ENCODE measurements around the gene RAVER2. TPM values are rescaled to one million over a fixed set of nuclear protein-coding genes. Genes with fewer than 3 reads are reported as not detected.

The RAVER2 gene
- total and polyA plus RNA-seq, 4 donors, result 2.9 to 30.2 (median 6.8) TPM

GRCh38 chr1:64758233-64758632 lies 13.4 kb downstream of the RAVER2 start:
- peaks cover 0 to 15% (median 4%) of the 10 kb centered on the region in 5 donors for H3K4me1 ChIP-seq (ENCODE audit: control insufficient read depth in 5 of 5, insufficient read depth in 5 of 5, low read length in 5 of 5)
- no peaks in the 10 kb centered on the region for H3K27me3 ChIP-seq (ENCODE audit: control insufficient read depth in 3 of 3, insufficient read depth in 3 of 3, low read length in 2 of 3)
- no peak overlapping the region for H3K27ac ChIP-seq (ENCODE audit: low read depth in 1 of 2, low read length in 1 of 2)
- H3K4me3 ChIP-seq, result no peak overlapping the region
- H3K9ac ChIP-seq (ENCODE audit: insufficient read depth in 1 of 2, low read length in 2 of 2), result no peak overlapping the region
- H3K36me3 ChIP-seq (ENCODE audit: control insufficient read depth in 4 of 4, insufficient read depth in 4 of 4, low read length in 4 of 4), result no peaks in the 10 kb centered on the region
- peaks cover 0 to 6% (median 1%) of the 10 kb centered on the region in 4 donors for H3K9me3 ChIP-seq (ENCODE audit: control insufficient read depth in 4 of 4, insufficient read depth in 3 of 4, low read length in 3 of 4)
- no peak for TF ChIP-seq CTCF (IDR thresholded peaks at IDR 0.05; ENCODE audit: control extremely low read depth, extremely low read depth)
- ATAC-seq (ENCODE audit: insufficient read depth, low FRiP score), result no peak
- no peak for DNase-seq
- WGBS, 2 donors, result 96 to 97% methylated on average over 3 of the region's 3 CpGs

DNA sequence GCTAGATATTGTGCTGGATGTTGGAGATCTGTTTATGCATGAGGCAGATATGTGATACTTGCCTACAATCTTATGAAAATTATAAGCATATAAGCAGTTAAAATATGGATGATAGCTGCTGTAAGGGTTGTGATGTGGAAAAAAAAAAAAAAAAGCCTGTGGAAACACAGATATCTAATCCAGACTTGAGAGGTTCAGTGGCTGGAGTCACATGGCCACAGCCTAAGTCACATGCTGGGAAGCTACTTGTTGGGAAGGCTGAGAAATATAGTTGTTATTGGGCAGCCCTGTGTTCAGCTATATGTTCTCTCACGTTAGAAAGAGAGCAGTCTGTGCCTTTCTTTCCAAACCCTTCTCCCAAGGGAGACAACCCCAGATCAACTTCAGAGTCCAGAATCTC lies 15.1 kb downstream of the RAVER2 start:
- peaks cover 0 to 11% (median 4%) of the 10 kb centered on the region in 5 donors for H3K4me1 ChIP-seq (ENCODE audit: control insufficient read depth in 5 of 5, insufficient read depth in 5 of 5, low read length in 5 of 5)
- no peak for DNase-seq
- no peak for ATAC-seq (ENCODE audit: insufficient read depth, low FRiP score)
- WGBS, 2 donors, result 90 to 91% methylated on average over 1 of the region's 1 CpG
- no peak for TF ChIP-seq CTCF (IDR thresholded peaks at IDR 0.05; ENCODE audit: control extremely low read depth, extremely low read depth)
- H3K36me3 ChIP-seq (ENCODE audit: control insufficient read depth in 4 of 4, insufficient read depth in 4 of 4, low read length in 4 of 4), result no peaks in the 10 kb centered on the region
- H3K9ac ChIP-seq (ENCODE audit: insufficient read depth in 1 of 2, low read length in 2 of 2), result no peak overlapping the region
- H3K4me3 ChIP-seq, result no peak overlapping the region
- H3K27ac ChIP-seq (ENCODE audit: low read depth in 1 of 2, low read length in 1 of 2), result no peak overlapping the region
- no peaks in the 10 kb centered on the region for H3K27me3 ChIP-seq (ENCODE audit: control insufficient read depth in 3 of 3, insufficient read depth in 3 of 3, low read length in 2 of 3)
- H3K9me3 ChIP-seq (ENCODE audit: control insufficient read depth in 4 of 4, insufficient read depth in 3 of 4, low read length in 3 of 4), result peaks cover 0 to 6% (median 1%) of the 10 kb centered on the region in 4 donors

DNA sequence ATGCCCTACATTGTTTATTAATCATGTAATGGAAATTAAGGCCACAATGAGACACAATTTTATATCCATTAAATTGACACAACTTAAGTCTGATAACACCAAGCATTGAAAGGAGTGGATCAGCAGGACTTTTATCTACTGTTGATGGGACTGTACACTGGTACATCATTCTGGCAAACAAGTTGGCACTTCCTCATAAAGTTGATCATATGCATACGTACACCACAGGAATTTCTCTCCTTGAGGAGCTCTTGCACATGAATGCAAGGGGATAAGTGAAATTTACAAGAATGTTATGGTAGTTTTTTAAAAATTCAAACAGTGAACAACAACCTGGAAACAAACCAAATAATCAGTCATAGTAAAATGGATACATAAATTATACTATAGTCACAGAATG lies 20.1 kb downstream of the RAVER2 start:
- ATAC-seq (ENCODE audit: insufficient read depth, low FRiP score), result no peak
- Histone ChIP-seq H3K27me3 (ENCODE audit: control insufficient read depth in 3 of 3, insufficient read depth in 3 of 3, low read length in 2 of 3) (no peaks in the 10 kb centered on the region), H3K4me1 (ENCODE audit: control insufficient read depth in 5 of 5, insufficient read depth in 5 of 5, low read length in 5 of 5) (no peaks in the 10 kb centered on the region), H3K4me3 (no peak overlapping the region), H3K9ac (ENCODE audit: insufficient read depth in 1 of 2, low read length in 2 of 2) (no peak overlapping the region), H3K9me3 (ENCODE audit: control insufficient read depth in 4 of 4, insufficient read depth in 3 of 4, low read length in 3 of 4) (no peaks in the 10 kb centered on the region), H3K36me3 (ENCODE audit: control insufficient read depth in 4 of 4, insufficient read depth in 4 of 4, low read length in 4 of 4) (peaks cover 0 to 4% (median 2%) of the 10 kb centered on the region in 4 donors), H3K27ac (ENCODE audit: low read depth in 1 of 2, low read length in 1 of 2) (no peak overlapping the region)
- WGBS, 2 donors, result 55 to 79% methylated on average over 1 of the region's 1 CpG
- TF ChIP-seq CTCF (IDR thresholded peaks at IDR 0.05; ENCODE audit: control extremely low read depth, extremely low read depth), result no peak
- DNase-seq, result no peak

DNA sequence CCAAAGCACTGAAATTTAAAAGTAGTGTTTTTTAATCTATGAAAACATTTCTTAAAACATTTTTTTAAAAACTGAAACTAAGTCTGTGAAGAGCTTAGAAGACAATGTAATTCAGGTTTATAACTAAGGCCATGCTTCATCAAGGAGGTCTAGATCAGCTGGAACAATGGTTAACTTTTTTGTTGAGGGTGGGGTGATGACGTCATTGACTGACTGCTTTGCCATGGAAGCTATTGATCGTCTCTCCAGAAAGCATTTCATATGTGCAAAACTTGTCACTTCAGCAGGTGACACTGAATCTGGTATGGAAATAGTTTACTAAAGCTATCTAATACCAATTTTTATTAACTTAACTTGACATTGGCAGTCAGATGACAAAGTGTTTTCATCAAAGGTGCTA lies 21.0 kb downstream of the RAVER2 start:
- no peak overlapping the region for H3K27ac ChIP-seq (ENCODE audit: low read depth in 1 of 2, low read length in 1 of 2)
- ATAC-seq (ENCODE audit: insufficient read depth, low FRiP score) (no peak), DNase-seq (no peak)
- no peaks in the 10 kb centered on the region for H3K27me3 ChIP-seq (ENCODE audit: control insufficient read depth in 3 of 3, insufficient read depth in 3 of 3, low read length in 2 of 3)
- no peak for TF ChIP-seq CTCF (IDR thresholded peaks at IDR 0.05; ENCODE audit: control extremely low read depth, extremely low read depth)
- H3K36me3 ChIP-seq (ENCODE audit: control insufficient read depth in 4 of 4, insufficient read depth in 4 of 4, low read length in 4 of 4), result peaks cover 0 to 10% (median 6%) of the 10 kb centered on the region in 4 donors
- no peaks in the 10 kb centered on the region for H3K4me1 ChIP-seq (ENCODE audit: control insufficient read depth in 5 of 5, insufficient read depth in 5 of 5, low read length in 5 of 5)
- WGBS, 2 donors, result 70 to 71% methylated on average over 2 of the region's 2 CpGs
- H3K9me3 ChIP-seq (ENCODE audit: control insufficient read depth in 4 of 4, insufficient read depth in 3 of 4, low read length in 3 of 4), result no peaks in the 10 kb centered on the region
- no peak overlapping the region for H3K9ac ChIP-seq (ENCODE audit: insufficient read depth in 1 of 2, low read length in 2 of 2)
- no peak overlapping the region for H3K4me3 ChIP-seq

All from lung (tissue), 12 donors.